Middle frontal gyrus (tissue), 1 donor: ENCODE data around the gene ATP11B.
A peak's percentile ranks its signal among the peaks of the same experiment; 100 is the strongest.

Source experiments
- DNase-seq: peaks from one replicate; pipeline ENCODE4 v3.0.0-alpha.2; 2015; ENCODE audit warnings: low spot score; ENCODE audit errors: extremely low spot score

Gene ATP11B

GRCh38 chr3:182792901-182793662, at the start of gene ATP11B:
TSS of gene ATP11B (plus strand) at chr3:182793504. CDS start at chr3:182793760, 256 bp downstream.
- peak; percentile 22 for DNase-seq

DNA sequence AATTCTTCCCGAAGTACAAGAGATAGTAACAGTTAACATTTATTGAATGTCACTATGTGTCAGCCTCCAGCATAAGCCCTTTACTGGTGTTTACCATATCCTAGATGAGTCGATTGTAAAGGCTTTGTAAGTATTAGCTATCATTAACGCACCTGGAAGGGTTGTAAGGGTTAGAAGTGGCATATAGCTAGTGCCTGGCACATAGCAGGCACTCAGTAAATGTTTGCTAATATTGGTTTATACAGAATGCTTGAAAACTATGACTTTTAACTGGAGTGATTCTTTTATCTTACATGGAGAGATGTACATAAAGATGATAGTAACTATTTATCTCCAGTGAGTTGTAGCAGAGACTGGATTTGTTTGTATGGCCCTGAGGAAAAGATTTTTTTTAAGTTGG, 46.3 kb upstream of the ATP11B start:
- DNase-seq = no peak

GRCh38 chr3:182755308-182755707, 38.0 kb upstream of the ATP11B start:
- no peak for DNase-seq

GRCh38 chr3:182755712-182756111, 37.6 kb upstream of the ATP11B start:
- no peak for DNase-seq

GRCh38 chr3:182760576-182761164, 32.6 kb upstream of the ATP11B start:
- no peak for DNase-seq

GRCh38 chr3:182763896-182764295, 29.4 kb upstream of the ATP11B start:
- no peak for DNase-seq

GRCh38 chr3:182765287-182765686, 28.0 kb upstream of the ATP11B start:
- no peak for DNase-seq

DNA sequence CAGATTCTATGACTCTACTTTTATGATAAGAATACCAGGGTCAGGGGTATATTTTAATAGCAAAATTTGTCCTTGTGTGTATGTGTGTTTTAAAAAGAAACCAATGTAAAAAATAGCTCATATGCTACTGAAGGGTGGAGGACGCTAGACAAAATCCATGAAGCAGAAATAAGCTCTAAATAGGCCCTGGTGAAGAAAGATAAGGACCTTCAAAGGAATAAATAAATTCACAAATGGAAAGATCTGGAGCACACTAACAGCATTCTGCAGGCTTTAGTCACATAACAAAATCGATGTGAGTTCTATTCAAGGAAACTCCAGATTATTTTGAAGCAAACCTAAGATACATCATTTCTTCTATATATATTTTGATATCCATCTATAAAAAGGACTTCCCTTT, 27.2 kb upstream of the ATP11B start:
- DNase-seq = no peak

DNA sequence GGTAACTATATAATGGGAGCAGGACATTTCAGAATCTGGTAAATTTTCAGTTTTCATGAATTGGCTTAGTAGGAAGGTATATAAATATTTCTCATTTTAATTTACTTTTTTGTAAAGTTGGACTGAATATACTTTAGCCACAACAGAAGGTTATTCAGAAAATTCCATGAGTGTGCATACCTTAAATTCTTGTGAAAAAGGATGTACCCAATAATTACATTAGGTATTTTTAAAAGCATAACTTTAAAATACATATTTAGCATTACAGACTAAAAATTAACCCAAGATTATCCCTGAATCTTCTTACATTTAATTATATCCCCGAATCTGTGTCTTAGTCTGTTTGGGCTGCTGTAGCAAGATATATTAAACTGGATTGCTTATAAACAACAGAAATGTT, 24.9 kb upstream of the ATP11B start:
- DNase-seq = no peak

DNA sequence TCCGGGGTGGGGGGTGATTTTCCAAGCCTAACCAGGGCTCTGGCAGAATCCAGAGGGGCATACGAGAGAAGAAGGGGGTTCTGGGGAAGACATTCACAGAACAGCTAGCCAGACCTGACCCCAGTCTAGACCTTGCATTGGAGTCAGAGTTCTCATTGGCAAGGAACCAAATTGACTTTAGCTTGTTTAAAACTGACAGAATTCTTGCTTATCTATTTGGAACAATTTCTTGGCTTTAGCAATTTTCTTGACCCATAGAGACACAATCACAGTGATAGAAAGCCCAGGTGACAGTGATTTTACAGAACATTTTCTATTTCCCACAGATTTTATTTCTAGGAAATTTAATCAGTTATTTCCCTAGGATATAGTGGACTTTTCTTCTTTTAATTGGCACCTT, 23.6 kb upstream of the ATP11B start:
- DNase-seq = no peak

- no peak for DNase-seq
Measured at GRCh38 chr3:182782149-182782548, 11.2 kb upstream of the ATP11B start.

DNA sequence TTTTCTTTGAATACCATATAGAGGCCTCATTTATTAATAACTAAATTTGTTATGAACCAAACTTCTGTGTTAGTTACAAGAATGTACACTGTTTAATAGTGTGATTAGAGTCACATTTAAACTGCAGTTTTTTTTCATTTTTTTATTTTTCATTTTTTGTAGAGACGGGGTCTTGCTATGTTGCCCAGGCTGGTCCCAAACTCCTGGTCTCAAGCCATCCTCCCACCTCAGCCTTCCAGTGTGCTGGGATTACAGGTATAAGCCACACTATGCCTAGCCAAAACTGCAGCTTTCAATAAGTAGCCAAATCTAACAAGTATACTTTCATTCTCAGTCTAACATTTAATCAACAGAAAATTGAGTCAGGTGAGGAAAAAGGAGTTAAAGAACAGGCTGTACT, 10.2 kb upstream of the ATP11B start:
- no peak for DNase-seq

- no peak for DNase-seq
Measured at GRCh38 chr3:182784542-182784941, 8.8 kb upstream of the ATP11B start.

DNA sequence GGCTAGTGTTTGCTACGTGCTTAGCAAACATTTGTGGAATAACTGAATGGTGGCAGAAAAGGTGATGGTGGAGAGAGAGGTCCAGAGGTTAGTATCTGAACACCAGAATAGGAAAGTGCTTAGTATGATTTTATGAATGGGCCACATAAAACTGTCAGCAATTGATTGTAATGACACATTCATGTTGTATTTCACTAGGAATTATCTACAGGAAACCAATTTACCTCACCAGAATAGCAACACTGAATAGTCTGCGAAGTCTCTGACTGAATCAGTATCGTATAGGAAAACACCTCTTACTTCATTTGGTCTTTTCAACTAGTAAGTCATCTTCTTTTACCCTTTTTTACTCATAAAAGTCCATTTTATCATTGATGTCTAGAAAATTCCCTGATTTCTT, 8.2 kb upstream of the ATP11B start:
- DNase-seq = no peak

GRCh38 chr3:182785756-182786155, 7.5 kb upstream of the ATP11B start:
- no peak for DNase-seq

DNA sequence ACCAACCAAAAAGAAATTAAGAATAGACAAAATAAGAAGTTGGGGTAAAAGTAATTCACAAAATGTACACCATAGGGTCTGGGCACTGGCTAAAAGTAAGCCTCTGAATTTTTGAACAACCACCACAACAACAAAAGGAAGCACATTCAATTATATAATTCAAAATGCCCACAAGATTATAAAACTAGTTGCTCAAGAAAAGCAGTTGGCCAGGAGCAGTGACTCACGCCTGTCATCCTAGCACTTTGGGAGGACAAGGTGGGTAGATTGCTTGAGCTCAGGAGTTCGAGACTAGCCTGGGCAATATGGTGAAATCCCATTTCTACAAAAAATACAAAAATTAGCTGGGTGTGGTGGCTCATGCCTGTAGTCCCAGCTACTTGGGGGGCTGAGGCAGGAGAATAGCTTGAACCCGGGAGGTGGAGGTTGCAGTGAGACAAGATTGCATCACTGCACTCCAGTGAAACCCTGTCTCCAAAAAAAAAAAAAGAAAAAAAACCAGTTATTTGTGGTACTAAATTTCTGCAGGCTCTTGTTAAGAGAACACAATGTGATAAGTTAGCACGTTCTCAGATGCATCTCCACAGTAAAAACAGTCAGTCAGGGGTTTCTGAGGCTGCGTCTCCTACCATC, 6.6 kb upstream of the ATP11B start:
- no peak for DNase-seq

DNA sequence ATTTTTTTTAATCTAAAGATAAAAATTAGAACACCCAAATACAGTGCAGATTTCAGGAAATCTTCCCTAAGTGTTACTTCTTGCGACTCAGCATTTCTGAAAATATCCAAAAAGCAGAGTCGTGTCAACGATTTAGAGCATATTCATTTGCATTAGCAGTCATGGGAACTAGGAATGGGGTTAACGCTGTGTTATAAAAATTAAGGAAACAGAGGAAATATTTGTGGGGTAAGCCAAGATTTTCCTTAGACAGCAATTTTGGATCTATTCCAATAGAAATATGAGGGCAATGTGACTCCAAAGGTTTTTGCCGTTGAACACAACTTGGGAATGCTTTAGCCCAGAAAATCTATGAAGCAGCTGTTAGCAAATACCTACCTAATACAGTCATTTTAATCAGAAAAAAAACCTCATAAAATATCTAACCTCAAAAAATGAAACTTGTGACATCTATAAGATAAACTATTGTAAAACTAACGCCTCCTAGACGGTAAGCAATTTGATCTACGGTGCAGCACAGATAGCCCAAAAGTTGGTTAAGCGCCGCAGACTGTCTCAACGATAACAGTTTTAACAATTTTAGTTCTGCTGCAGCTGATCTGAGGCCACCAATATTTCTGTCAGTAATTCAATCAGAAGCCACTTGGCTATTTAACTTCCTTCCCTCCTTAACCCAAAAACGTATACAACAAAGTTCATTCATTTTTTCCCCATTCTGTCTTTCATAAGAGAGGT, 5.8 kb upstream of the ATP11B start:
- no peak for DNase-seq

DNA sequence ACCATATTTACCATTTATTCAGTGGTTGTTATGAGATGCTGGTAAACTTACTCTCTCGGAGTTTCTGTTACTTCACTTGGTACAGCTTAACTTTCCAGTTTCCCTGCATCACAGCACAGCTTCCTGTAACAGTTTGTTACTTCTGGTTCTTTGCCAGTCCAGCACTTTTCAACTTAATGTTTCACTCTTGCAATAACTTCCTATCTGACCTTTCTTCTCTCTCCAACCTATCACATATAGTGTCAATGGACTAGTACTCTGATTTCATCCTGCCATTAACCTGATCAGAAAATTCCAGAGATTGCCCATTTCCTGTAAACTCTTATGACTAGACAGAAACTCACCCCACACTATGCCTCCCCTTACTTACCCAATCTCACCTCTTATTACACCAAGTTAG, 3.9 kb upstream of the ATP11B start:
- DNase-seq = no peak

DNA sequence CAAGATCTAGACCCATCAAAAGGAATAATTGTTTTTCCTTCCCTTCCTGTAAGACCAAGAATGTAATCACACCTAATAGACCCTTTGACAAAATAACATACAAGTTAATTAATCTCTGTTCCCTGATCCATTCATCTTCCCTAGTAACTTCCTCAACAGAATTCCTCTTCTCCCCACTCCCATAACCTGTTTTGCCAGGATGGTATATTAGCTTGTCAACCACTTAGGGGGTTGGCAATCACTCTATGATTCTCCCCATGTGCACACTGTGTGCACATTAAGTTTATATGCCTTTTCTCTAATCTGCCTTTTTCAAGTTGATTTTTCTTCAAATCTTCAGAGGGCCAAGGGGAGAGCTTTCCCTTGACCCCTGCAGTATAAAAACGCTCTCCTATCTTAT, 2.7 kb upstream of the ATP11B start:
- no peak for DNase-seq

DNA sequence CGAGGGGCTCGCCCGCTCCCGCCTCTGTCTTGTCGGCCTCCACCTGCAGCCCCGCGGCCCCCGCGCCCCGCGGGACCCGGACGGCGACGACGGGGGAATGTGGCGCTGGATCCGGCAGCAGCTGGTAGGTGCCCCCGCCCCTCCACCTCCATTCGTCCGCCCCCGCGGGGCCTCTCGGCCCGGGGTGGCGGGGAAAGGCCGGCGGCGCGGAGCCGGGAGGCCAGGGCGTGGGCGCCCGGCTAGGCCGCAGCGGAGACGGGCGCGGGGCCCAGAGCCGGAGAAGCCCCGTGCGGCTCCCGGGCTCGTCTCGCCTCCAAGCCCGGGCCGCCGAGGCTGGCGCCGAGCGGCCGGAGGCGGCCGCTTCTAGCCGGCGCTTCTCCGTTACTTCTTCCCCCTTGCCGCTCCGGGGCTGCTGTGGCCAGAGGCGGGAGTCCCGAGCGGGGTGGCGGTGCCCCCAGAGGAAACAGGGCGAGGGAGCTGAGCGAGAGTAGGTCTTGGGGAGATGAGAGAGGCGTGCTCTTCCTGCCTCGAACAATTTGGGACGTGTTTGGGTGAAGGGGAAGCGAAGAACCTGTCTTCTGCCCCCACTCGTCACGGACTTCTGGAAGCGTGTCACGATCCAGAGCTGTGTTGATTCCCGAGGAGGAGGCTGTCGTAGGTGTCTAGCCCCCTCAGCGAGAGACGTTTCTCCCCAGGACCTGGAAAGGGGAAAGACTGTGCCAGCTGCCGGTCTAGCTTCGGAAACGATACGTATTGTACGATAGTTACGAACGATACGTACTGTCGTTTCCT, 555 bp downstream of the ATP11B start:
- DNase-seq = no peak
